Transverse colon (tissue), 4 donors: Measurements from ENCODE around the gene TNRC6C. TPM values are rescaled to one million over a fixed set of nuclear protein-coding genes. Genes with fewer than 3 reads are reported as not detected.

Source experiments
- DNase-seq: peaks from one replicate; pipeline ENCODE4 v3.0.0-alpha.2; 2019
- H3K27ac ChIP-seq, 4 donors: fragments of 200-600 bp; sonication (generic); 2 replicates each; pipeline ENCODE4 v1.5.1; 2016 to 2018; ENCODE audit warnings: inconsistent platforms in 4 of 4
- H3K27me3 ChIP-seq: fragments of 200-600 bp; sonication (generic); 2 replicates; pipeline ENCODE4 v1.5.1; 2017; ENCODE audit warnings: inconsistent platforms
- H3K36me3 ChIP-seq, 4 donors: fragments of 200-600 bp; sonication (generic); 2 replicates each; pipeline ENCODE4 v1.5.1; 2017 to 2019; ENCODE audit warnings: inconsistent platforms in 4 of 4
- H3K4me1 ChIP-seq, 4 donors: fragments of 200-600 bp; sonication (generic); 2 replicates each; pipeline ENCODE4 v1.5.1; 2017 to 2020; ENCODE audit warnings: inconsistent platforms in 4 of 4
- H3K4me3 ChIP-seq, 4 donors: fragments of 200-600 bp; sonication (generic); 1 replicate in 1 of 4; 2 replicates in 3 of 4; pipeline versions ENCODE4 v1.5.1 to v1.6.1; 2017 to 2019; ENCODE audit warnings: inconsistent platforms in 4 of 4
- H3K9me3 ChIP-seq, 2 donors: fragments of 200-600 bp; sonication (generic); 2 replicates each; pipeline ENCODE4 v1.5.1; 2017 to 2019; ENCODE audit warnings: inconsistent platforms in 2 of 2
- CTCF ChIP-seq, 5 experiments: fragments of 200-600 bp in 3 of 5; fragments of 450-650 bp in 2 of 5; sonication (generic) in 3 of 5; IDR thresholded peaks; 1 replicate in 2 of 5; 2 replicates in 3 of 5; pipeline ENCODE4 v1.5.1; 2016 to 2017; ENCODE audit warnings: antibody characterized with exemption in 5 of 5, inconsistent platforms in 3 of 5, mild to moderate bottlenecking in 2 of 5, moderate library complexity in 1 of 5
- EP300 ChIP-seq: sonication (generic); formaldehyde crosslinking; IDR thresholded peaks from one replicate; pipeline ENCODE4 v1.6.1; 2017; ENCODE audit warnings: antibody characterized with exemption, low read depth
- POLR2A ChIP-seq: fragments of 450-650 bp; IDR thresholded peaks from one replicate; pipeline ENCODE4 v1.6.1; 2016; ENCODE audit warnings: antibody characterized with exemption, mild to moderate bottlenecking, moderate library complexity
- POLR2AphosphoS5 ChIP-seq, 3 donors: sonication (generic); formaldehyde crosslinking; IDR thresholded peaks; one replicate each; pipeline ENCODE4 v1.6.1; 2016; ENCODE audit warnings: antibody characterized with exemption in 3 of 3
- WGBS, 2 donors: methylation state at CpG; one replicate each; pipeline ENCODE4 v1.1.5; 2018; ENCODE audit warnings: low coverage in 1 of 2; 5-methylcytosine and 5-hydroxymethylcytosine counted together
- in situ Hi-C, 4 donors: fragments of 200-750 bp; cut with MboI; loops; one replicate each; pipeline versions ENCODE4 v1.15.0 to v1.15.1; 2017; ENCODE audit warnings: low sequenced_read_pairs in 3 of 4, low pct_ligation_motif_present in 1 of 4, low pct_unique_long_range_greater_than_20kb in 1 of 4
- intact Hi-C: fragments of 100-400 bp; cut with DNase I; formaldehyde crosslinking; loops from one replicate; pipeline ENCODE4 v1.15.1; 2023; ENCODE audit warnings: low total_unique reads
- total RNA-seq, 4 donors: library from RNA; depleted of rRNA; stranded (reverse); fragments of >200 nt; gene quantifications; one replicate each; pipeline ENCODE4 v1.1.0, GENCODE V29; 2016

The TNRC6C gene
- total RNA-seq, 4 donors from 2014 or later = 7.5 to 16.9 (median 9.9) TPM

DNA sequence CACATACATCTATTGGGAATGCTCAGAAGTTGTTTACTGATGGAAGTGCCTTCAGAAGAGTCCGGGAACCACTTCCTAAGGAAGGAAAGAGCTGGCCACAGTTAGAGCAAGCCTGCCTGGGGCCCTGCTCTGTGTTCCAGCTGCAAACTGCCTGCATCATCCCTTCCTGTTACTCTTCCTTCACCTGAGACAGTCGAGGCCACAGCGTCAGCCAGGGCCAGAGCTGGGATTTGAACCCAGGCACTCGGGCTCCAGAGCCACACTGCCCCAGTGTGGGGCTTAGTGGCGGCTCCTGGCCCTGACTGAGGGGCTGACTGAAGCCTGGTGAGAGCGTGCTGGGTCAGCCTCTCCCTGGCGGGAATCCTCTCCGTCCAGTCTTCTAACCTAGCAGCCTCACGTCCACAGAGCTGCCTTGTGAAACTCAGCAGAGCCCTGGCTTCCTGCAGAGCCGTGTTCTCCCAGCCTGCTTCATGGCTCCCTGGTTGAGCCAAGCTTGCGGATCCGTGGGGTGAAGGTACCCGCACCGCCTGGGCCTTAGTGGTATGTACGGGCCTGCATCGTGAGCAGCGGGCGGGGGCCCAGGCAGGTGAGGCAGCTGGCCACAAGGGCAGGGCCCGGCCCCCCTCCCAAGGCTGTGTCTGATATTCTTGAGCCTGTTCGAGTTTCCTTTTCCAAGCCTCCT, 183.1 kb downstream of the TNRC6C start:
- WGBS, 2 donors = 75% methylated on average over 18 of the region's 20 CpGs; no CpG with 5 or more reads in 1 of the 2 donors
- in situ Hi-C loops = no loop called here
- H3K27me3 ChIP-seq = no peaks in the 10 kb centered on the region

GRCh38 chr17:78142119-78142861, 183.8 kb downstream of the TNRC6C start:
- H3K36me3 ChIP-seq = no peaks in the 10 kb centered on the region
- H3K4me1 ChIP-seq = peaks cover 22 to 73% (median 52%) of the 10 kb centered on the region in 4 donors
- H3K27me3 ChIP-seq = no peaks in the 10 kb centered on the region
- in situ Hi-C loops (no loop called here), intact Hi-C loops (no loop called here)
- no peak overlapping the region for H3K4me3 ChIP-seq
- peak; percentile 78 for DNase-seq
- TF ChIP-seq POLR2AphosphoS5 (IDR thresholded peaks at IDR 0.05) (peak in 2 of 3 donors; percentile 15 to 20), EP300 (no peak)
- no peaks in the 10 kb centered on the region for H3K9me3 ChIP-seq
- WGBS, 2 donors = 66% methylated on average over 16 of the region's 16 CpGs; no CpG with 5 or more reads in 1 of the 2 donors
- H3K27ac ChIP-seq = peak overlapping the region in 3 of 4 donors; percentile 43 to 76 (median 52)

More for the DNA sequence above, 183.1 kb downstream of the TNRC6C start:
- H3K4me1 ChIP-seq = peaks cover 22 to 68% (median 50%) of the 10 kb centered on the region in 4 donors
- intact Hi-C loops = no loop called here
- DNase-seq = peak; percentile 11
- H3K36me3 ChIP-seq = no peaks in the 10 kb centered on the region
- no peak overlapping the region for H3K4me3 ChIP-seq
- H3K9me3 ChIP-seq = no peaks in the 10 kb centered on the region
- H3K27ac ChIP-seq = peak overlapping the region in 3 of 4 donors; percentile 43 to 76 (median 52)
- TF ChIP-seq POLR2A = peak; percentile 19
- no peak for TF ChIP-seq CTCF (IDR thresholded peaks at IDR 0.05)
- TF ChIP-seq POLR2AphosphoS5 (IDR thresholded peaks at IDR 0.05) = no peak

DNA sequence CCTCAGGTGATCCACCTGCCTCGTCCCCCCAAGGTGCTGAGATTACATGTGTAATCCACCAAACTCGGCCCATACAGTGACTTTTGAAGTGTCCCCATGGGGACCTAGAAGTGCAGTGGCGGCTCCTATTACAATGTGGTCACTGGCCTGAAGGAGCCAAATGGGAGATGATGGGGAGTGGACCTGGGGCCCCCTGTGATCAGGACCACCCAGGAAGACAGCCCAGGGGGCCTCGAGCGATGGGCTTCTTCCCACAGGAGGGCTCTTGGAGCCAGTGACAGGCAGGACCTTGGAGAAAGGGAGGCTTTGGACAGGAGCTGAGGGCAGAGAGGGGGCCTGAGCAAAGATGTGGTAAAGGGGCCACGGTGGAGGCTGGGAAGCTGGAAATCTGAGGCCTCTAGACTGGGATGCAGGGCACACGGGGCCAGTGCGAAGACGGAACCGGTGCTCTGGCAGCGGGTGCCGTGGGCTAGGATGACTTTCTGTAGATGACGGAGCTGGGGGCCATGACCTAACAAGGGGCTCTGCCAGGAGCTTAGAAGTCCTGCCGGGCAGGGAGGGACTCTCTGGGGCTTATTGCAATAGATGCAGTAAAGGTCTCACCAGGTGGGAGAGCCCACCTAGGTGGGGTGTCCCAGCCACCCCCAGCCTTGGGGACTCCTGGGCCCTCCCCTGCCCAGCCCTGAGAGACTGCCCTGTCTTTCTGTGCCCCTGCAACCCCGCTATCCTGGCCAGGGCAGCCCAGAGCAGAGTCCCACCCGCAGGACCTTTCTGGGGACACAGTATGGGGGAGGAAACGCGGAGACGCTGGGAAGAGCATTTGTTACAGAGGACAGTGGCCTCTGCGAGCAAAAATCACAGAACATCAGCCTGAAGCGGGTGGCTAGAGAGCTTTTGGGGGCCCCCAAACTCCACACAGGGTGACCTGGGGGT, 185.0 kb downstream of the TNRC6C start:
- in situ Hi-C loops (no loop called here), intact Hi-C loops (no loop called here)
- no peaks in the 10 kb centered on the region for H3K36me3 ChIP-seq
- H3K4me3 ChIP-seq = no peak overlapping the region
- 90% methylated on average over 21 of the region's 21 CpGs; no CpG with 5 or more reads in 1 of the 2 donors for WGBS, 2 donors
- H3K4me1 ChIP-seq = peaks cover 22 to 80% (median 57%) of the 10 kb centered on the region in 4 donors
- DNase-seq = no peak
- no peaks in the 10 kb centered on the region for H3K9me3 ChIP-seq
- TF ChIP-seq EP300 (no peak), POLR2AphosphoS5 (IDR thresholded peaks at IDR 0.05) (no peak), CTCF (IDR thresholded peaks at IDR 0.05) (no peak), POLR2A (no peak)
- peak overlapping the region; percentile 80 to 91 (median 83) for H3K27ac ChIP-seq
- H3K27me3 ChIP-seq = no peaks in the 10 kb centered on the region

DNA sequence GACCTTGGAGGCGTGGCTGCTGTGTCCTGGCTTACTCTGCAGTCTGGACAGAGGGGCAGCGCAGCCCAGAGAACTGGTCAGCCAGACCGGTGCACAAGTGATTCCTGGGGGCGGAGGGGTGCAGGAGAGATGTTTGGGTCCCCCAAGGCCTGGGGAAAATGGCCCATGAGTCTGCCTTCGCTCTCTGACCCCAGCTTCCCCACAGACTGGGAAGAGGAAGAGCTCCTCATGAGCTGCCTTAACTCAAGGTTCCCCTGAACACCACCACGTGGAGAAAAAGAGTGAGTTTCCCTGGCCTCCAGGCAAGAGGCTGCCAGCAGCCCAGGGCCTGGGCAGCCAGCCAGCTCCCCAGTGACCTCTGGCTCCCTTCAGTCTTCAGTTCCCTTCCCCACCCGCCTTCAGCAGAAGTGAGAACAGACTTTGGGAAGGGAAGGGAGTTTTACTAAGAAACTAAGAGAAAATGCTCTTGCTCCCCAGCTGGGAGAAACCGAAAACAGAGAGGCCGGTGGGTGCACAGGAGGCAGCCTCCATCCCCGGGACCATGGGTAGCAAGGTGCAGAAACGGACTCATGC, 185.7 kb downstream of the TNRC6C start:
- no peak for TF ChIP-seq CTCF (IDR thresholded peaks at IDR 0.05)
- TF ChIP-seq POLR2AphosphoS5 (IDR thresholded peaks at IDR 0.05) = peak in 1 of 3 donors; percentile 36
- TF ChIP-seq EP300 = no peak
- TF ChIP-seq POLR2A = no peak
- intact Hi-C loops = no loop called here
- H3K36me3 ChIP-seq = no peaks in the 10 kb centered on the region
- H3K4me1 ChIP-seq = peaks cover 22 to 85% (median 59%) of the 10 kb centered on the region in 4 donors
- H3K4me3 ChIP-seq = no peak overlapping the region
- no peaks in the 10 kb centered on the region for H3K9me3 ChIP-seq
- DNase-seq = peak; percentile 87
- in situ Hi-C loops = no loop called here
- peak overlapping the region; percentile 80 to 91 (median 83) for H3K27ac ChIP-seq
- WGBS, 2 donors = 41% methylated on average over 11 of the region's 11 CpGs; no CpG with 5 or more reads in 1 of the 2 donors
- no peaks in the 10 kb centered on the region for H3K27me3 ChIP-seq
